Cardiac fibroblast (primary cell): ENCODE data around the gene PLEKHG2.
A peak's percentile ranks its signal among the peaks of the same experiment; 100 is the strongest.
"Not testable (repeated sequence)": the region's sequence is repeated elsewhere in the genome, so short reads cannot be mapped to it uniquely, and the experiment has no call there.

Experiments
- DNase-seq, 2 donors: peaks; one replicate each; pipeline versions ENCODE4 v3.0.0 to v3.0.0-alpha.2; 2010; ENCODE audit warnings: low read depth in 2 of 2
- H3K4me3 ChIP-seq, 2 donors: replicated peaks in 1 of 2; 1 replicate in 1 of 2; 2 replicates in 1 of 2; pipeline ENCODE4 v1.5.1; 2011; ENCODE audit warnings: low read depth in 2 of 2, low read length in 2 of 2, mild to moderate bottlenecking in 2 of 2, moderate library complexity in 1 of 2
- TF ChIP-seq, protein P1 (sequence below): IDR thresholded peaks from one replicate; pipeline ENCODE4 v1.5.1; 2011; ENCODE audit warnings: low read depth, mild to moderate bottlenecking, low read length, inconsistent platforms

PLEKHG2 gene

GRCh38 chr19:39444598-39445195 lies 32.2 kb downstream of the PLEKHG2 start:
- peak in 1 of 2 donors; percentile 47 for DNase-seq
- peak overlapping the region; percentile 98 to 99 for H3K4me3 ChIP-seq
- TF ChIP-seq, protein P1, sequence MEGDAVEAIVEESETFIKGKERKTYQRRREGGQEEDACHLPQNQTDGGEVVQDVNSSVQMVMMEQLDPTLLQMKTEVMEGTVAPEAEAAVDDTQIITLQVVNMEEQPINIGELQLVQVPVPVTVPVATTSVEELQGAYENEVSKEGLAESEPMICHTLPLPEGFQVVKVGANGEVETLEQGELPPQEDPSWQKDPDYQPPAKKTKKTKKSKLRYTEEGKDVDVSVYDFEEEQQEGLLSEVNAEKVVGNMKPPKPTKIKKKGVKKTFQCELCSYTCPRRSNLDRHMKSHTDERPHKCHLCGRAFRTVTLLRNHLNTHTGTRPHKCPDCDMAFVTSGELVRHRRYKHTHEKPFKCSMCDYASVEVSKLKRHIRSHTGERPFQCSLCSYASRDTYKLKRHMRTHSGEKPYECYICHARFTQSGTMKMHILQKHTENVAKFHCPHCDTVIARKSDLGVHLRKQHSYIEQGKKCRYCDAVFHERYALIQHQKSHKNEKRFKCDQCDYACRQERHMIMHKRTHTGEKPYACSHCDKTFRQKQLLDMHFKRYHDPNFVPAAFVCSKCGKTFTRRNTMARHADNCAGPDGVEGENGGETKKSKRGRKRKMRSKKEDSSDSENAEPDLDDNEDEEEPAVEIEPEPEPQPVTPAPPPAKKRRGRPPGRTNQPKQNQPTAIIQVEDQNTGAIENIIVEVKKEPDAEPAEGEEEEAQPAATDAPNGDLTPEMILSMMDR: no peak

DNA sequence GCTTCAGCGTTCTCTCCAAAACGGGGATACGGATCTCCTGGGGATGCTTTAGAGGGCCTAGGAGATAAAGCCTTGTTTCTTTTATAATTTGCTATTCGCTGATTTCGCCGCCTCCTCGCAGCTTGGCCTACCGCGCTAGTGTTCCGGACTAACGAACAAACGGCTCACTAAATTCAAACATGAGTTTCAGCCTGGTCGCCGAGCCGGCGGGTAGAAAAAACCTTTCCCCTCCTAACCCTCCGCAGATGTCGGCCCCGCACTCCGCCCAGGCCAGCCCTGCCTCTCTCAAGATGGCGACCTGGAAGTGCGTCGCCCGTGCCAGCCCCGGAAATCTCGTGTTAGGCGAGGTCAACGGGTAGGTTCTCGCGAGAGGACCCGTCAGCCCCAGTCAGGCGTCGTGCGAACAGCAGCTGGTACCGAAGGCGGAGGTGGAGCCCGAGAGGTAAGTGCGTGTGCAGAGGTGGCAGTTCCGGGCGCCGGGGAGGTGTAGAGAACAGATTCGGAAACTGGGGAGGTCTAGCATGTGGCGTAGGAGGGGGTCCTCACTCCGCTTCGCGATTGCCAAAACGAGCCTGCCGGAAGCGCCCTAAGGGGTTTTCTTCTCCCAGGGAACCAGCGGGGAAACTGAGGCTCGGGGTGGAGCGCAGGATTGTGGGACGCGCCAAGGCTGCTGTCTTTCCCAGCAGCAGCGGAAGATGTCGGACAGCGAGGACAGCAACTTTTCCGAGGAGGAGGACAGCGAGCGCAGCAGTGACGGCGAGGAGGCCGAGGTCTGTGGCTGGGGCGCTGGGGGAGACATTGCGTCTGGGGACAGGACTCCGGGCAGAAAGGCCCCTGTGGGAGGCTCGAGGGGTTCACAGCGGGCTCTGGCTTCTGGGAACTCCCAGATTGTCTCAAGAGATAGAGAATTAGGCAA lies 33.0 kb downstream of the PLEKHG2 start, which contains the start of gene SUPT5H:
Gene SUPT5H (plus strand): TSS at position 387 of the 916 bp plus-strand sequence. CDS start 309 bp downstream, at position 696.
- peak; percentile 99 for DNase-seq
- peak within 1 kb of the TSS; percentile 98 to 99 for H3K4me3 ChIP-seq
- TF ChIP-seq, protein P1: no peak

- DNase-seq: no peak
- TF ChIP-seq, protein P1: no peak
- H3K4me3 ChIP-seq: peak overlapping the region; percentile 98 to 99
These were observed 34.1 kb downstream of the PLEKHG2 start for GRCh38 chr19:39446365-39447084.

- TF ChIP-seq, protein P1: no peak
- no peak overlapping the region for H3K4me3 ChIP-seq
- peak in 1 of 2 donors; percentile 39 for DNase-seq
These were observed 35.8 kb downstream of the PLEKHG2 start for GRCh38 chr19:39448271-39448670.

- TF ChIP-seq, protein P1: no peak
- no peak for DNase-seq
- H3K4me3 ChIP-seq: no peak overlapping the region
These were observed 36.8 kb downstream of the PLEKHG2 start for GRCh38 chr19:39449116-39449797.

GRCh38 chr19:39451257-39451656 lies 38.8 kb downstream of the PLEKHG2 start:
- DNase-seq, H3K4me3 ChIP-seq: not testable (repeated sequence)
